GM23338 (cell line): ENCODE measurements around the gene RAB3GAP1. TPM values are rescaled to one million over a fixed set of nuclear protein-coding genes. Genes with fewer than 3 reads are reported as not detected.

Experiments used
- ATAC-seq: fragments of 200-7000 bp; cut with Tn5 transposase; 3 replicates; pipeline ENCODE4 v1.9.1; 2020
- DNase-seq: peaks from one replicate; pipeline ENCODE4 v3.0.0-alpha.2; 2015; ENCODE audit warnings: low spot score
- H2AFZ ChIP-seq: fragments of 200-600 bp; sonication (generic); 2 replicates; pipeline ENCODE4 v1.8.0; 2016; ENCODE audit warnings: antibody characterized with exemption, mild to moderate bottlenecking, moderate library complexity
- H3F3A ChIP-seq: fragments of 200-600 bp; sonication (generic); replicated peaks from 2 replicates; pipeline ENCODE4 v1.8.0; 2017; ENCODE audit warnings: antibody characterized with exemption, mixed run types, low read depth
- H3K27ac ChIP-seq: fragments of 200-600 bp; sonication (generic); 2 replicates; pipeline ENCODE4 v1.6.1; 2016; ENCODE audit warnings: low read depth
- H3K27me3 ChIP-seq: fragments of 200-600 bp; sonication (generic); 2 replicates; pipeline ENCODE4 v1.8.0; 2016; ENCODE audit warnings: mild to moderate bottlenecking, mixed run types, moderate library complexity; ENCODE audit not compliant: insufficient read depth
- H3K36me3 ChIP-seq: fragments of 200-600 bp; sonication (generic); 2 replicates; pipeline ENCODE4 v1.8.0; 2016; ENCODE audit warnings: mild to moderate bottlenecking; ENCODE audit not compliant: insufficient read depth
- H3K4me1 ChIP-seq: fragments of 200-600 bp; sonication (generic); 2 replicates; pipeline ENCODE4 v1.8.0; 2016; ENCODE audit warnings: mild to moderate bottlenecking, moderate library complexity; ENCODE audit not compliant: insufficient read depth
- H3K4me2 ChIP-seq: fragments of 200-600 bp; sonication (generic); 2 replicates; pipeline ENCODE4 v1.7.1; 2017; ENCODE audit warnings: mixed run types
- H3K4me3 ChIP-seq: fragments of 200-600 bp; sonication (generic); 2 replicates; pipeline ENCODE4 v1.6.1; 2016; ENCODE audit warnings: mixed run types
- H3K79me2 ChIP-seq: fragments of 200-600 bp; sonication (generic); replicated peaks from 2 replicates; pipeline ENCODE4 v1.8.0; 2017; ENCODE audit warnings: mild to moderate bottlenecking; ENCODE audit not compliant: insufficient read depth
- H3K9me2 ChIP-seq: fragments of 200-600 bp; sonication (generic); 2 replicates; pipeline ENCODE4 v1.8.0; 2017; ENCODE audit not compliant: insufficient read depth
- H4K20me1 ChIP-seq: fragments of 200-600 bp; sonication (generic); replicated peaks from 2 replicates; pipeline ENCODE4 v1.8.0; 2017; ENCODE audit warnings: mild to moderate bottlenecking; ENCODE audit not compliant: insufficient read depth
- H3K27ac Mint-ChIP-seq: 2 replicates; pipeline ENCODE4 v1.8.0; 2020; ENCODE audit warnings: inconsistent platforms, mild to moderate bottlenecking, moderate library complexity, mixed read lengths
- H3K27me3 Mint-ChIP-seq: 3 replicates; pipeline ENCODE4 v1.8.0; 2022; ENCODE audit warnings: low read depth, mild to moderate bottlenecking, moderate library complexity, mixed read lengths, inconsistent platforms; ENCODE audit not compliant: insufficient read depth, poor library complexity
- H3K36me3 Mint-ChIP-seq: 3 replicates; pipeline ENCODE4 v1.8.0; 2021; ENCODE audit warnings: low read depth, mild to moderate bottlenecking, inconsistent platforms, moderate library complexity, mixed read lengths
- H3K4me1 Mint-ChIP-seq: 3 replicates; pipeline ENCODE4 v1.8.0; 2020; ENCODE audit warnings: mild to moderate bottlenecking, inconsistent platforms, mixed read lengths
- H3K4me3 Mint-ChIP-seq: 3 replicates; pipeline ENCODE4 v1.8.0; 2021; ENCODE audit warnings: moderate library complexity, mild to moderate bottlenecking, inconsistent platforms, mixed read lengths
- H3K9me3 Mint-ChIP-seq: 3 replicates; pipeline ENCODE4 v1.8.0; 2020; ENCODE audit warnings: moderate library complexity, mild to moderate bottlenecking, inconsistent platforms, mixed read lengths
- CREB1 ChIP-seq: fragments of 250-450 bp; sonication (Bioruptor Pico); IDR thresholded peaks from 2 replicates; pipeline ENCODE4 v1.5.0; 2020; ENCODE audit warnings: low read depth, mild to moderate bottlenecking, moderate library complexity
- EZH2 ChIP-seq: fragments of 200-600 bp; sonication (generic); IDR thresholded peaks from one replicate; pipeline ENCODE4 v1.8.0; 2017; ENCODE audit warnings: antibody characterized with exemption, mild to moderate bottlenecking, low read depth; ENCODE audit not compliant: unreplicated experiment
- EZH2phosphoT487 ChIP-seq: fragments of 200-600 bp; sonication (generic); IDR thresholded peaks from one replicate; pipeline ENCODE4 v1.8.1; 2018; ENCODE audit warnings: antibody characterized with exemption; ENCODE audit not compliant: unreplicated experiment
- JUNB ChIP-seq: IDR thresholded peaks from one replicate; pipeline ENCODE4 v1.6.1; 2016; ENCODE audit warnings: antibody characterized with exemption; ENCODE audit not compliant: unreplicated experiment
- NANOG ChIP-seq: IDR thresholded peaks from 2 replicates; pipeline ENCODE4 v1.6.1; 2016; ENCODE audit warnings: antibody characterized with exemption, borderline replicate concordance
- POLR2AphosphoS5 ChIP-seq: IDR thresholded peaks from 2 replicates; pipeline ENCODE4 v1.6.1; 2016; ENCODE audit warnings: antibody characterized with exemption, low read depth
- REST ChIP-seq: IDR thresholded peaks from one replicate; pipeline ENCODE4 v1.6.1; 2018; ENCODE audit warnings: antibody characterized with exemption; ENCODE audit not compliant: unreplicated experiment
- STAT1 ChIP-seq: IDR thresholded peaks from one replicate; pipeline ENCODE4 v1.6.1; 2016; ENCODE audit warnings: antibody characterized with exemption; ENCODE audit not compliant: unreplicated experiment
- ZNF114 ChIP-seq: fragments of 250-450 bp; sonication (Bioruptor Pico); IDR thresholded peaks from 2 replicates; pipeline ENCODE4 v1.5.0; 2020; ENCODE audit warnings: mild to moderate bottlenecking, moderate library complexity
- ZNF331 ChIP-seq: fragments of 250-450 bp; sonication (Bioruptor Pico); IDR thresholded peaks from 2 replicates; pipeline ENCODE4 v1.5.0; 2020; ENCODE audit warnings: low read depth, mild to moderate bottlenecking, moderate library complexity
- ZNF462 ChIP-seq: fragments of 250-450 bp; sonication (Bioruptor Pico); IDR thresholded peaks from 2 replicates; pipeline ENCODE4 v1.5.0; 2020; ENCODE audit warnings: mild to moderate bottlenecking, moderate library complexity
- polyA plus RNA-seq: library from polyadenylated mRNA; unstranded; fragments of >200 nt; fragmentation: Nextera tagmentation; extraction: Ambion mirVana; gene quantifications from 2 replicates; pipeline ENCODE4 v1.2.1, GENCODE V29; 2016
- total RNA-seq: library from RNA; depleted of rRNA; stranded (reverse); fragments of >200 nt; shearing (Covaris generic); gene quantifications from 2 replicates; pipeline ENCODE4 v1.2.3, GENCODE V29; 2014
- TF ChIP-seq, protein P1 (sequence below), 2 experiments: fragments of 200-600 bp in 1 of 2; sonication (generic) in 1 of 2; conservative IDR thresholded peaks; 2 replicates each; pipeline versions ENCODE4 v1.5.1 to v1.6.1; 2016 to 2017; ENCODE audit warnings: antibody characterized with exemption in 2 of 2, low read depth in 2 of 2, mild to moderate bottlenecking in 2 of 2, moderate library complexity in 1 of 2
- TF ChIP-seq, protein P2 (sequence below): IDR thresholded peaks from 2 replicates; pipeline ENCODE4 v1.6.1; 2016; ENCODE audit warnings: antibody characterized with exemption

The RAB3GAP1 gene
- total and polyA plus RNA-seq, 2 experiments from 2014 or later = 22.5 to 40.4 TPM

DNA sequence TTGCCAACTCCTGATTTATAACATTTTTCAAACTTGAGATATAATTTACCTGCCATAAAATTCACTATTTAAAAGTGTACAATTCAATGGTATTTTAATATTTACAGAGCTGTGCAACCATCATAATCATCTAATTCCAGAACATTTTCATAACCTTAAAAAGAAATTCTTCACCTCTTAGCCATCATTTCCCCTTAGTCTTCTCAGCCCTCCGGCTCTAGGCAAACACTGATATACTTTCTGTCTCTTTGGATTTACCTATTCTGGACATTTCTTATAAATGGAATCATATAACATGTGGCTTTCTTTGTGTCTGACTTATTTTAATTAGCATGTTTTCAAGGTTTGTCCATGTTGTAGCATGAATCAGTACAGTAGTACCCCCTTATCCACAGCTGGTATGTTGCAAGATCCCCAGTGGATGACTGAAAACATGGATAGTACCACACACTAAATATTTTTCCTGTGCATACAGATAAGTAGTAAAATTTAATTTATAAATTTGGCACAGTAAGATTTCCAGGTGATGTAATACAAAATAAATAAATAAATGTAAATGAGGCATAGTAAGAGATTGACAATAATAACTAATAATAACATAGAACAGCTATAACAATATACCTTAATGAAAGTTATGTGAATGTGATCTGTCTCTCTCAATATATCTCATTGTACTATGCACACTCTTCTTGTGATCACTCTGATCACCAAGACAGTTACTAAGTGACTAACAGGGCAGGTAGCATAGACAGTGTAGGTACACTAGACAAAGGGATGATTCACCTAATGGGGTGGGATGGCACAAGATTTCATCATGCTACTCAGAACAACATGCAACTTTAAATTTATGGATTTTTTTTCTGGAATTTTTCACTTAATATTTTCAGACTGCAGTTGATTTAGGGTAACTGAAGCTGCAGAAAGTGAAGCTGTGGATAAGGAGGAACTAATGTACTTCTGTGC, 73.1 kb downstream of the RAB3GAP1 start:
- Histone ChIP-seq H2AFZ (no peak overlapping the region), H4K20me1 (0 out of 2 replicates have a peak, but pooled peaks cover 5% of the 10 kb centered on the region), H3K4me2 (no peak overlapping the region), H3K9me2 (no peaks in the 10 kb centered on the region), H3K27me3 (no peaks in the 10 kb centered on the region), H3F3A (no peaks in the 10 kb centered on the region), H3K27ac (no peak overlapping the region), H3K4me3 (no peak overlapping the region), H3K4me1 (no peaks in the 10 kb centered on the region), H3K36me3 (no peaks in the 10 kb centered on the region), H3K79me2 (no peaks in the 10 kb centered on the region)
- Mint-ChIP-seq H3K4me1 (no peaks in the 10 kb centered on the region), H3K36me3 (peaks cover 14% of the 10 kb centered on the region), H3K9me3 (no peaks in the 10 kb centered on the region), H3K4me3 (no peak overlapping the region), H3K27ac (no peak overlapping the region), H3K27me3 (no peaks in the 10 kb centered on the region)
- TF ChIP-seq JUNB (no peak), ZNF331 (CRISPR knock-in tag) (no peak), ZNF114 (CRISPR knock-in tag) (no peak), NANOG (no peak), REST (no peak), EZH2phosphoT487 (no peak), ZNF462 (CRISPR knock-in tag) (no peak), EZH2 (no peak), CREB1 (CRISPR knock-in tag) (no peak), POLR2AphosphoS5 (no peak), STAT1 (no peak)
- TF ChIP-seq, protein P1, sequence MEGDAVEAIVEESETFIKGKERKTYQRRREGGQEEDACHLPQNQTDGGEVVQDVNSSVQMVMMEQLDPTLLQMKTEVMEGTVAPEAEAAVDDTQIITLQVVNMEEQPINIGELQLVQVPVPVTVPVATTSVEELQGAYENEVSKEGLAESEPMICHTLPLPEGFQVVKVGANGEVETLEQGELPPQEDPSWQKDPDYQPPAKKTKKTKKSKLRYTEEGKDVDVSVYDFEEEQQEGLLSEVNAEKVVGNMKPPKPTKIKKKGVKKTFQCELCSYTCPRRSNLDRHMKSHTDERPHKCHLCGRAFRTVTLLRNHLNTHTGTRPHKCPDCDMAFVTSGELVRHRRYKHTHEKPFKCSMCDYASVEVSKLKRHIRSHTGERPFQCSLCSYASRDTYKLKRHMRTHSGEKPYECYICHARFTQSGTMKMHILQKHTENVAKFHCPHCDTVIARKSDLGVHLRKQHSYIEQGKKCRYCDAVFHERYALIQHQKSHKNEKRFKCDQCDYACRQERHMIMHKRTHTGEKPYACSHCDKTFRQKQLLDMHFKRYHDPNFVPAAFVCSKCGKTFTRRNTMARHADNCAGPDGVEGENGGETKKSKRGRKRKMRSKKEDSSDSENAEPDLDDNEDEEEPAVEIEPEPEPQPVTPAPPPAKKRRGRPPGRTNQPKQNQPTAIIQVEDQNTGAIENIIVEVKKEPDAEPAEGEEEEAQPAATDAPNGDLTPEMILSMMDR (conservative IDR thresholded peaks at IDR 0.05; ENCODE audit: low read depth in 2 of 2) = no peak
- TF ChIP-seq, protein P2, sequence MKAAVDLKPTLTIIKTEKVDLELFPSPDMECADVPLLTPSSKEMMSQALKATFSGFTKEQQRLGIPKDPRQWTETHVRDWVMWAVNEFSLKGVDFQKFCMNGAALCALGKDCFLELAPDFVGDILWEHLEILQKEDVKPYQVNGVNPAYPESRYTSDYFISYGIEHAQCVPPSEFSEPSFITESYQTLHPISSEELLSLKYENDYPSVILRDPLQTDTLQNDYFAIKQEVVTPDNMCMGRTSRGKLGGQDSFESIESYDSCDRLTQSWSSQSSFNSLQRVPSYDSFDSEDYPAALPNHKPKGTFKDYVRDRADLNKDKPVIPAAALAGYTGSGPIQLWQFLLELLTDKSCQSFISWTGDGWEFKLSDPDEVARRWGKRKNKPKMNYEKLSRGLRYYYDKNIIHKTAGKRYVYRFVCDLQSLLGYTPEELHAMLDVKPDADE = no peak
- DNase-seq (no peak), ATAC-seq (no peak)
